ENCODE data around the gene DDAH1.

DDAH1 gene

DNA sequence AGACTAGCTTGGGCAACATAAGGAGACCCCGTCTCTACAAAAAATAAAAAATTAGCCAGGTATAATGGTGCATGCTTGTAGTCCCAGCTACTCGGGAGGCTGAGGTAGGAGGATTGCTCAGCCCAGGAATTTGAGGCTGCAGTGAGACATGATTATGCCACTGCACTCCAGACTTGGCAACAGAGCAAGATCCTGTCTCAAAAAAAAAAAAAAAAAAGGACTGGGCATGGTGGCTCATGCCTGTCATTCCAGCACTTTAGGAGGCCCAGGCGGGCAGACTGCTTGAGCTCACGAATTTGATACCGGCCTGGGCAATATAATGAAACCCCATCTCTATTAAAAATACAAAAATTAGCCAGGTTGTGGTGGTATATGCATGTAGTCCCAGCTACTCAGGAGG, 141.2 kb downstream of the DDAH1 start:
- DNase-seq, result no peak

- DNase-seq, result no peak
Observed at GRCh38 chr1:85322655-85323054, 142.3 kb downstream of the DDAH1 start.

DNA sequence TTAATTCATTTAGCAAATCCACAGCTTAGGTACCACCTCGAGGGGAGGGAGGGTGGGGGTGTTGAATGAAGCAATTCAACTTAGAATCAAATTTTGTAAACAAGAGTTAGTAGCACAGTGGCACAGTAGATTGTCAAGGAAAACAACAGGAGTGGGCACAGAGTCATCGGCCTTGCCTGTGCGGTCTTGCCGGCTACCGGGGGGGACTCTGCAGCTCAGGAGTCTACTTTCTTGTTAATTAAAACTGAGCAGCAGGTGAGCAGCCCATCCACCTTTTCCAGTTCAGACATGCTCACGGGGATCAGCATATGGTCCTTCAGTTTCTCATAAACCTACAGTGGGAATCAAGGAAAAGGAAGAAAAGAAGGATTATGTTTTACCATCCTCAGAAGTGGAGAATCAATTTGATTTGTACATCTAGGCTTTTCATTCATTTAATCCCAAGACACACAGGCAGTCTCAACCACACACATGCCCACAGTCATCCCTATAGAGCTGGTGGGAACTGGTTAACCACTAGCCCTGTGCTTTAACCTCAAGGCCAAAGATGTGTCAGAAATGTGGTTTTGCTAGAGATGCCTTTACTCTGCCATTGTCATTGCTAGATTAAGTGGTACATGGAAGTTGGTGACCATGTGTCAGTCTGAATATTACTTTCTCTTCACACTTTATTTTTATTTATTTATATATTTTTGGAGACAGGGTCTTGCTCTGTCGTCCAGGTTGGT, 143.6 kb downstream of the DDAH1 start:
- DNase-seq, result no peak

GRCh38 chr1:85320371-85321131, 144.4 kb downstream of the DDAH1 start:
- DNase-seq, result no peak

DNA sequence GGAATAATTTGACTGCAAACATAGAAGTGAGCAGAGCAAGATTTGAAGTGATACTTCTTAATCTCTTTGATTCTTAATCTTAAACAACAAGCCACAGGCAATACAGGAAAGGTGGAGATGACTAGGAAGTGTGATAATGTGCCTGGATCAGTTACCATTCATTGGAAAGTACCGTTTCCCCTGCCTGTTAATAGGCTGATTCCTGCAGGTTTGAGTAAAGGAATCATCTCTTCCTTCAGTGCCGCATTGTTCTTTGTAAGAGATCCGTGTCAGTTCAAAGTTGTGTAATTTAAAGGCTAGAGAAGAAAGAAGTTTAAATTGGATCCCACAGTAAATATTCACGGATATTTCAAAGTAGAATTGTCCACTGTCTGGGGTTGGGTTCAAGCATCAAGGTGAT, 145.0 kb downstream of the DDAH1 start:
- no peak for DNase-seq

DNA sequence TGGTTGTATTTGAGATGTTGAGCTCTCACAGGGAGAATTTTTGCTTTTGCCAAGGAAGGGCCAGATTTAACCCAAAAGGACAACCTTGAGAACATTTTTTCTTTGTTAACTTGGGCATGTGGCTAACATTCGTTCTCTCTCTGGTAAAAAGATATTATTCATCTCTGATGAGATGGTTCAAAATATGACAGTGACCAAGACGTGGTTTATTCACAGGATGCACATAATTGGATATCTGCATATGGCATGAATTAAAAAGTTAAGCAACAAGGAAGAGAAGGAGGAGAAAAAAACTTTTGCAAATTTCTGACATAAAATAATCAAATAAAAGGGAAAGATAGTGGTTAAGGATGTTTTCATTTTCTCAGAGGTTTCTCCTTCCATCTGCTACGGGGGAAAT, 145.5 kb downstream of the DDAH1 start:
- DNase-seq, result no peak

DNA sequence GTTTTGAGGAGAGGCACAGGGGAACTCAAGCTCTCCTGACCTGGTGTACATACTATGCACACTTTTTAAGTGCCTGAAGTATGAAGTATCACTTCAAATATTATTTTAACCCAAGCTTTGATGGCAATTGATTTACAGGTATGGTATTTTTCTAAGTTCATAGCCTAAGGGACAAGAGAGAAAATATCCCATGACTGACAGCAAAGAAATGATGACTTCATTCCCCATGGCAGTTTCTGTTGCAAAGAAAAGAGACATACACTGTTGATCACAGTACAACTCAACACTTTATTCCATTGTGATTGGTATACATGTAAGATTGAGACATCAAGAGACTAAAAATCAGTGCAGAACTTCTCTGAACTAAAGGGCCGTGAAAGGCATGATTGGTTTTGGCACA, 146.7 kb downstream of the DDAH1 start:
- no peak for DNase-seq

DNA sequence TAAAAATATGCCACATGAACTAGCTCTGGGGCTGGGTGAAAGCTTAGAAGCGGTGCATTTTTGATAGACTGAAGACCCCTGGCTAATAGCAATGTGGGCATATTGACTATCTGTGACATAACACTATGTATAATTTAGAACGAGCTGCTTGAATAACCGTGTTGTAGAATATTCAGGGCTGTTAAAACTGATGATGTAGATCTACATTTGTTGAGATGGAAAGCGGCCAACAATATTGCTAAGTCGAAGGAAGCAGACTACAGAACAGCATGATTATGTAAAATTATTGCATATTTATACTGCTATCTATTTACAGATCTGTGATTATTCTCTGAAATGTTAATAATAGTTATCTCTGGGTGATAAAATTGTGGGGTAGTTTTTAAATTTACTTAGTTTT, 147.4 kb downstream of the DDAH1 start:
- no peak for DNase-seq

GRCh38 chr1:85316321-85316720, 148.6 kb downstream of the DDAH1 start:
- DNase-seq, result peak; percentile 55

- DNase-seq, result peak; percentile 55
Observed at GRCh38 chr1:85315789-85316188, 149.2 kb downstream of the DDAH1 start.

GRCh38 chr1:85314726-85315125, 150.2 kb downstream of the DDAH1 start:
- no peak for DNase-seq

DNA sequence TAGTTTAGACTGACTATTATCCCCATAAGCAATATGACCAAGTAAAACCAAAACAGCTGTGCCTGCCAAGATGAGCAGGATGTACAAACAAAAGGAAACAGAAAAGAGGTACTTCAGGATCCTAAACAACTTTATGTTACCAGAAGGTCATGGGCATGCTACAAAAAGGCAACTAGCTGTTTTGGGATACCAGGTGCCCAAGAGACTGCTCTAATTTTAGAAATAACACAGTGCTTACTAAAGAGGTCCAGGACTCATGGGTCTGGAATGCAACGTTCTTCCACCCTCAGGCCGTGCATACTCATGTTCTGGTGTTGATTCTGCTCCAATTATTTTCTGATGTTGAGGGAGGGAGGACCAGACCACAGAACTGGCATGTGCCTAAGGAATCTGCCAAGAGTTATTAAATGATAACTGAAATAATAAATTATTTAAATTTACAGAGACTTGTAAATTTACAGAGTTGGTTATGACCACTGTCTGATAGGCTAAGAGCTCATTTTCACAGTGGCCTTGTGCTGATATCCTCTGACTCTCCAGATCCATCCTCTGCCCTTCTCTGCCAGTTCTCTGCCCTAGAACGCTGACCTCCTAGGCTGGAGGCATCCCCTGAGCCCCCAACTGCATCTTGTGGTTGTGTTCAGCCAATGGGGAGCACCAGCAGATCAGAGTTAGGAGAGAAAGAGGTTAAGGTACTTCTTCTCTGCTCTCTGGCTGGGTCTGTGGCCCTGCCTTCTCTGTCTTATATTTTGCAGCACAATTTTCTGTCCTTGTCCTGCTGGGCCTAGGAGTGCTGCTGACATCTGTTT, 150.9 kb downstream of the DDAH1 start:
- no peak for DNase-seq

- DNase-seq, result no peak
Observed at GRCh38 chr1:85311818-85312217, 153.1 kb downstream of the DDAH1 start.

DNA sequence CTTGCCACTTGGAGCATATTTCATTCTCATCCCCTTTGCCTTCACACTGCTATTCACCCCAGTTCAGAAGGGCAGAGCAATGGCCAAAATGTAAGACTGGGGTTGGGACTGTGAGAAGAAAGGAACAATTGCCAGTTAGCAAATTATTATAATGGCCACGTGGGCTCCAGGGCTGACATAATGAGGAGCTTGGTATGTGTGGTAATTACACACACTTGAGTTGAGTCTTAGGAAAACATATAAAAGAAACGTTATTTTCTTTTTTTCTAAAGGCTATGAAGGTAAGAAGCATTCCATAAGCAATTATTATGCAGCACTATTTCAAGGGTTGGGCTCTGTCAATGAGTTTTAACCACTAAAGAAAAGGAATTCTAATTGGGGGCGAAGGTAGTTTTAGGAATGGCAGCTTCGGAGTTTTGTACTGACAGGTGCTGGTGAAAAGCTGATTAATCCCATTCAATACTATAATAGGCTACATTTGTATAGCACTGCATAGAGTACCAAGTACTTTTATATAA, 156.1 kb downstream of the DDAH1 start:
- DNase-seq, result no peak

GRCh38 chr1:85307987-85308832, 156.7 kb downstream of the DDAH1 start:
- peak; percentile 83 for DNase-seq

- no peak for DNase-seq
Observed at GRCh38 chr1:85306236-85306635, 158.7 kb downstream of the DDAH1 start.

GRCh38 chr1:85303440-85304162, 161.4 kb downstream of the DDAH1 start:
- DNase-seq, result no peak

GRCh38 chr1:85300140-85300539, 164.8 kb downstream of the DDAH1 start:
- no peak for DNase-seq

- DNase-seq, result peak; percentile 43
Observed at GRCh38 chr1:85297855-85298629, 166.9 kb downstream of the DDAH1 start.

DNA sequence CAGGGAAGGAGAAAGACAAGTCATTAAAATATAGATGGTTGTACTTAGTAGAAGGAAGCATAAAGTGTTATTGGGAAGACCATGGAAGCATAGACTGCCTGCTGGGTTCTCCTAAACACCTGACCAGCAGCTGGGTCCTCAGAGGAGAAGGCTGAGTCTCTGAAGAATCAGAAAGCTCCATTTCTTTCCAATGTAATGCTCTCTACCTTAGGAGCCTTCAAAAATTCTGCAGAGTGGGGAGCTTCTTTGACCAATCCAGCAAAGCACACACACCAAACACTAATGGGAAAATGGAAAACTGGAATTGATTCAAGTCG, 167.5 kb downstream of the DDAH1 start:
- DNase-seq, result no peak

- no peak for DNase-seq
Observed at GRCh38 chr1:85296980-85297379, 168.0 kb downstream of the DDAH1 start.
